Natural killer cell (primary cell): ENCODE data around the gene MGAT2. TPM values are rescaled to one million over a fixed set of nuclear protein-coding genes. Genes with fewer than 3 reads are reported as not detected.
A peak's percentile ranks its signal among the peaks of the same experiment; 100 is the strongest.

Experiments
- ATAC-seq, 3 donors: fragments of 150-1000 bp in 2 of 3; fragments of 200-7000 bp in 1 of 3; cut with Tn5 transposase; 1 replicate in 1 of 3; 2 replicates in 2 of 3; pipeline ENCODE4 v1.10.0; 2021; ENCODE audit warnings: mild to moderate bottlenecking in 2 of 3, moderate library complexity in 2 of 3
- DNase-seq, 2 donors: peaks; one replicate each; pipeline versions ENCODE4 v3.0.0 to v3.0.0-alpha.2; 2013 to 2021; ENCODE audit warnings: mixed read lengths in 1 of 2
- H3K27ac ChIP-seq: one replicate; pipeline ENCODE4 v1.5.1; 2013; ENCODE audit warnings: mild to moderate bottlenecking, low read length
- H3K27me3 ChIP-seq: one replicate; pipeline ENCODE4 v1.6.1; 2013; ENCODE audit warnings: low read length; ENCODE audit not compliant: control insufficient read depth, insufficient read depth
- H3K36me3 ChIP-seq: one replicate; pipeline ENCODE4 v1.6.1; 2013; ENCODE audit warnings: low read length; ENCODE audit not compliant: control insufficient read depth, insufficient read depth
- H3K4me1 ChIP-seq: one replicate; pipeline ENCODE4 v1.6.1; 2013; ENCODE audit warnings: low read length; ENCODE audit not compliant: control insufficient read depth, insufficient read depth
- H3K4me3 ChIP-seq: one replicate; pipeline ENCODE4 v1.5.1; 2013; ENCODE audit warnings: low read length
- H3K9me3 ChIP-seq: one replicate; pipeline ENCODE4 v1.6.1; 2013; ENCODE audit warnings: low read length; ENCODE audit not compliant: control insufficient read depth, insufficient read depth
- H3K27ac Mint-ChIP-seq, 2 donors: one replicate each; pipeline ENCODE4 v1.8.0; 2022; ENCODE audit warnings: mild to moderate bottlenecking in 2 of 2, mixed read lengths in 2 of 2, moderate library complexity in 1 of 2
- H3K27me3 Mint-ChIP-seq, 2 donors: one replicate each; pipeline ENCODE4 v1.8.0; 2022; ENCODE audit warnings: low read depth in 2 of 2, mixed read lengths in 2 of 2
- H3K36me3 Mint-ChIP-seq: one replicate; pipeline ENCODE4 v1.8.0; 2022; ENCODE audit warnings: mixed read lengths
- H3K4me1 Mint-ChIP-seq, 2 donors: one replicate each; pipeline ENCODE4 v1.8.0; 2022; ENCODE audit warnings: mixed read lengths in 2 of 2
- H3K4me3 Mint-ChIP-seq: one replicate; pipeline ENCODE4 v1.8.0; 2022; ENCODE audit warnings: mild to moderate bottlenecking, moderate library complexity, mixed read lengths
- H3K9me3 Mint-ChIP-seq, 2 donors: one replicate each; pipeline ENCODE4 v1.8.0; 2022; ENCODE audit warnings: mixed read lengths in 2 of 2
- CTCF ChIP-seq: fragments of 200-600 bp; IDR thresholded peaks from one replicate; pipeline ENCODE4 v1.8.0; 2022; ENCODE audit warnings: antibody characterized with exemption
- WGBS: methylation state at CpG from one replicate; pipeline ENCODE4 v1.1.7; 2013; ENCODE audit warnings: missing lambda C conversion rate; ENCODE audit not compliant: insufficient coverage; 5-methylcytosine and 5-hydroxymethylcytosine counted together
- intact Hi-C: fragments of 100-400 bp; cut with micrococcal nuclease; formaldehyde crosslinking; loops from one replicate; pipeline ENCODE4 v1.14.2; 2022
- total RNA-seq, 4 donors: library from RNA; stranded (reverse); fragments of 120-200 nt in 1 of 4; gene quantifications; one replicate each; pipeline versions ENCODE4 v1.2.3 to v1.2.4, GENCODE V29; 2013 to 2022

MGAT2 gene
- total RNA-seq, 3 donors from 2014 or later (not counting 1 experiment from before 2014, with no cell fraction given): 29.9 to 34.8 (median 33.8) TPM

GRCh38 chr14:49594347-49595091, 26.1 kb upstream of the MGAT2 start:
- no peaks in the 10 kb centered on the region for H3K9me3 Mint-ChIP-seq
- Histone ChIP-seq H3K9me3 (no peaks in the 10 kb centered on the region), H3K27ac (peak overlapping the region; percentile 2), H3K27me3 (no peaks in the 10 kb centered on the region), H3K4me1 (peaks cover 18% of the 10 kb centered on the region), H3K4me3 (no peak overlapping the region), H3K36me3 (no peaks in the 10 kb centered on the region)
- no peak for ATAC-seq
- H3K36me3 Mint-ChIP-seq: no peaks in the 10 kb centered on the region
- H3K27me3 Mint-ChIP-seq: no peaks in the 10 kb centered on the region
- DNase-seq: no peak
- no peak for TF ChIP-seq CTCF
- peaks cover 17 to 20% of the 10 kb centered on the region in 2 donors for H3K4me1 Mint-ChIP-seq
- 51% methylated on average over 3 of the region's 4 CpGs for WGBS
- intact Hi-C loops: no loop called here
- H3K4me3 Mint-ChIP-seq: no peak overlapping the region
- peak overlapping the region; percentile 25 to 56 for H3K27ac Mint-ChIP-seq

- peak overlapping the region; percentile 94 for H3K27ac ChIP-seq
- H3K36me3 ChIP-seq: no peaks in the 10 kb centered on the region
- H3K27me3 ChIP-seq: no peaks in the 10 kb centered on the region
- no peaks in the 10 kb centered on the region for H3K27me3 Mint-ChIP-seq
- intact Hi-C loops: loop anchor here (1.0 kb wide), 2 partner anchors 12 to 22 kb away; partner anchors contain the start of genes MGAT2, RPL36AL and RPS29
- peaks cover 22% of the 10 kb centered on the region for H3K4me1 ChIP-seq
- H3K27ac Mint-ChIP-seq: peak overlapping the region; percentile 97 to 98
- H3K4me3 Mint-ChIP-seq: peak overlapping the region; percentile 98
- 1% methylated on average over 15 of the region's 15 CpGs for WGBS
- no peaks in the 10 kb centered on the region for H3K9me3 Mint-ChIP-seq
- H3K4me3 ChIP-seq: peak overlapping the region; percentile 83
- ATAC-seq (peak in 1 of 3 donors; percentile 9), DNase-seq (no peak)
- peaks cover 24 to 26% of the 10 kb centered on the region in 2 donors for H3K4me1 Mint-ChIP-seq
- TF ChIP-seq CTCF: no peak
- no peaks in the 10 kb centered on the region for H3K36me3 Mint-ChIP-seq
- no peaks in the 10 kb centered on the region for H3K9me3 ChIP-seq
Observed at GRCh38 chr14:49598189-49598484, 22.5 kb upstream of the MGAT2 start.

GRCh38 chr14:49598485-49599300, 21.9 kb upstream of the MGAT2 start, which contains the start of gene LRR1:
TSS of gene LRR1 (plus strand) at chr14:49598940. CDS start at chr14:49599021, 81 bp downstream.
- WGBS: under 1% methylated on average over 77 of the region's 77 CpGs
- peak within 1 kb of the TSS; percentile 83 for H3K4me3 ChIP-seq
- H3K36me3 ChIP-seq: no peaks in the 10 kb centered on the region
- peaks cover 24 to 26% of the 10 kb centered on the region in 2 donors for H3K4me1 Mint-ChIP-seq
- no peaks in the 10 kb centered on the region for H3K27me3 ChIP-seq
- H3K27ac Mint-ChIP-seq: peak within 1 kb of the TSS; percentile 97 to 98
- no peaks in the 10 kb centered on the region for H3K36me3 Mint-ChIP-seq
- no peak for TF ChIP-seq CTCF
- peak within 1 kb of the TSS; percentile 98 for H3K4me3 Mint-ChIP-seq
- intact Hi-C loops: loop anchor here (1.0 kb wide), 2 partner anchors 12 to 22 kb away; partner anchors contain the start of genes MGAT2, RPL36AL and RPS29
- ATAC-seq: peak; percentile 86 to 95 (median 90)
- DNase-seq: peak; percentile 87 to 90
- no peaks in the 10 kb centered on the region for H3K9me3 ChIP-seq
- H3K27ac ChIP-seq: peak within 1 kb of the TSS; percentile 94
- H3K9me3 Mint-ChIP-seq: no peaks in the 10 kb centered on the region
- no peaks in the 10 kb centered on the region for H3K27me3 Mint-ChIP-seq
- H3K4me1 ChIP-seq: peaks cover 22% of the 10 kb centered on the region
